Measurements from ENCODE around the gene TGOLN2. TPM values are rescaled to one million over a fixed set of nuclear protein-coding genes. Genes with fewer than 3 reads are reported as not detected.
"Not testable (repeated sequence)": the region's sequence is repeated elsewhere in the genome, so short reads cannot be mapped to it uniquely, and the experiment has no call there.

Gene TGOLN2
- total RNA-seq, 2 experiments from 2014 or later = 76.9 to 78.6 TPM

GRCh38 chr2:85368921-85369320, 41.1 kb upstream of the TGOLN2 start:
- intact Hi-C loops (cut with micrococcal nuclease; ENCODE audit: unreplicated experiment) = no loop called here
- Histone ChIP-seq H4K20me1 (ENCODE audit: insufficient read depth, low read length) (no peaks in the 10 kb centered on the region), H3K4me3 (ENCODE audit: low read depth, low read length, poor library complexity, severe bottlenecking) (no peak overlapping the region), H3K36me3 (ENCODE audit: insufficient read depth, low read length) (no peaks in the 10 kb centered on the region), H3K79me2 (ENCODE audit: insufficient read depth, low read depth, low read length) (no peaks in the 10 kb centered on the region), H3K4me2 (ENCODE audit: low read length) (no peak overlapping the region), H3K27ac (ENCODE audit: low read depth, low read length, poor library complexity, severe bottlenecking) (no peak overlapping the region), H2AFZ (ENCODE audit: low read length) (no peak overlapping the region), H3K9me2 (ENCODE audit: insufficient read depth, low read length) (no peaks in the 10 kb centered on the region), H3K9me3 (ENCODE audit: low read length) (no peaks in the 10 kb centered on the region), H3K4me1 (ENCODE audit: insufficient read depth, low read length, poor library complexity, severe bottlenecking) (no peaks in the 10 kb centered on the region)
- POLR2A ChIA-PET = no interaction called here
- DNase-seq (ENCODE audit: low spot score) = no peak
- no TSS peak for BruUV-seq (replicated peaks)
- CTCF ChIA-PET (ENCODE audit: unreplicated experiment) = no interaction called here
- TF ChIP-seq EZH2phosphoT487 (IDR thresholded peaks at IDR 0.05; ENCODE audit: borderline replicate concordance, low read depth, low read length) (no peak), CTCF (conservative IDR thresholded peaks at IDR 0.05; ENCODE audit: low read length) (no peak)

GRCh38 chr2:85367180-85367579, 39.4 kb upstream of the TGOLN2 start:
- H3K9me3 ChIP-seq (ENCODE audit: low read length) = no peaks in the 10 kb centered on the region
- H2AFZ ChIP-seq (ENCODE audit: low read length) = no peak overlapping the region
- intact Hi-C loops (cut with micrococcal nuclease; ENCODE audit: unreplicated experiment) = no loop called here
- H3K27ac ChIP-seq (ENCODE audit: low read depth, low read length, poor library complexity, severe bottlenecking) = no peak overlapping the region
- POLR2A ChIA-PET = interaction anchor here (0.6 kb wide), 1 partner anchor 37 kb away, joined by 5 read pairs; no protein-coding TSS in a partner anchor
- H3K4me1 ChIP-seq (ENCODE audit: insufficient read depth, low read length, poor library complexity, severe bottlenecking) = no peaks in the 10 kb centered on the region
- no peaks in the 10 kb centered on the region for H4K20me1 ChIP-seq (ENCODE audit: insufficient read depth, low read length)
- TF ChIP-seq CTCF (conservative IDR thresholded peaks at IDR 0.05; ENCODE audit: low read length) = no peak
- TF ChIP-seq EZH2phosphoT487 (IDR thresholded peaks at IDR 0.05; ENCODE audit: borderline replicate concordance, low read depth, low read length) = no peak
- H3K4me3 ChIP-seq (ENCODE audit: low read depth, low read length, poor library complexity, severe bottlenecking) = no peak overlapping the region
- no peaks in the 10 kb centered on the region for H3K79me2 ChIP-seq (ENCODE audit: insufficient read depth, low read depth, low read length)
- H3K4me2 ChIP-seq (ENCODE audit: low read length) = no peak overlapping the region
- BruUV-seq (replicated peaks) = no TSS peak
- CTCF ChIA-PET (ENCODE audit: unreplicated experiment) = no interaction called here
- no peaks in the 10 kb centered on the region for H3K9me2 ChIP-seq (ENCODE audit: insufficient read depth, low read length)
- no peak for DNase-seq (ENCODE audit: low spot score)
- H3K36me3 ChIP-seq (ENCODE audit: insufficient read depth, low read length) = peaks cover 16% of the 10 kb centered on the region

- H3K4me1 ChIP-seq (ENCODE audit: insufficient read depth, low read length, poor library complexity, severe bottlenecking); H3K4me3 ChIP-seq (ENCODE audit: low read depth, low read length, poor library complexity, severe bottlenecking); H3K27ac ChIP-seq (ENCODE audit: low read depth, low read length, poor library complexity, severe bottlenecking); intact Hi-C loops (cut with micrococcal nuclease; ENCODE audit: unreplicated experiment); H3K9me3 ChIP-seq (ENCODE audit: low read length); DNase-seq (ENCODE audit: low spot score); POLR2A ChIA-PET; H3K79me2 ChIP-seq (ENCODE audit: insufficient read depth, low read depth, low read length); H4K20me1 ChIP-seq (ENCODE audit: insufficient read depth, low read length); H2AFZ ChIP-seq (ENCODE audit: low read length); H3K4me2 ChIP-seq (ENCODE audit: low read length); CTCF ChIA-PET (ENCODE audit: unreplicated experiment); H3K9me2 ChIP-seq (ENCODE audit: insufficient read depth, low read length); BruUV-seq (replicated peaks): not testable (repeated sequence)
- peaks cover 32% of the 10 kb centered on the region for H3K36me3 ChIP-seq (ENCODE audit: insufficient read depth, low read length)
Observed at GRCh38 chr2:85362653-85363387, 35.0 kb upstream of the TGOLN2 start.

All from OCI-LY7 (cell line).